Motor neuron (in vitro differentiated cells): Measurements from ENCODE around the gene AKR7A3. TPM values are rescaled to one million over a fixed set of nuclear protein-coding genes. Genes with fewer than 3 reads are reported as not detected.

Experiments
- ATAC-seq, 8 experiments: fragments of 200-7000 bp; cut with Tn5 transposase; replicated peaks in 6 of 8; 2 replicates each; pipeline ENCODE4 v1.8.0; 2021; ENCODE audit warnings: mild to moderate bottlenecking in 8 of 8, moderate library complexity in 8 of 8
- H3K27ac ChIP-seq, 2 donors: fragments of 250-450 bp; sonication (Bioruptor Pico); 2 replicates each; pipeline ENCODE4 v1.9.0; 2021; ENCODE audit warnings: antibody characterized with exemption in 2 of 2, mild to moderate bottlenecking in 2 of 2, moderate library complexity in 1 of 2
- H3K4me1 ChIP-seq, 2 donors: fragments of 250-450 bp; sonication (Bioruptor Pico); replicated peaks in 1 of 2; 2 replicates each; pipeline ENCODE4 v1.6.1; 2021; ENCODE audit warnings: antibody characterized with exemption in 2 of 2, mild to moderate bottlenecking in 2 of 2, moderate library complexity in 1 of 2
- H3K4me3 ChIP-seq, 5 donors: fragments of 250-450 bp; sonication (Bioruptor Pico); 2 replicates each; pipeline ENCODE4 v1.9.0; 2021; ENCODE audit warnings: antibody characterized with exemption in 5 of 5, mild to moderate bottlenecking in 5 of 5, moderate library complexity in 4 of 5
- whole genome bisulfite sequencing, 10 experiments: fragments of 450-650 bp; shearing (Covaris generic); methylation state at CpG; one replicate each; pipeline ENCODE4 v1.0.0; 2022; 5-methylcytosine and 5-hydroxymethylcytosine counted together
- in situ Hi-C, 9 experiments: fragments of 400-800 bp; cut with MboI; loops; one replicate each; pipeline ENCODE4 v1.15.0; 2021; ENCODE audit warnings: low sequenced_read_pairs in 9 of 9, low pct_unique_long_range_greater_than_20kb in 2 of 9; ENCODE audit not compliant: unreplicated experiment in 9 of 9
- total RNA-seq, 8 experiments: library from RNA; unstranded; fragments of 300-600 nt; gene quantifications; 2 replicates each; pipeline versions ENCODE4 v1.2.3 to v1.2.4, GENCODE V29; 2022

AKR7A3 gene
- total RNA-seq, 8 experiments from 2014 or later, result 0.43 to 1.2 (median 0.84) TPM

DNA sequence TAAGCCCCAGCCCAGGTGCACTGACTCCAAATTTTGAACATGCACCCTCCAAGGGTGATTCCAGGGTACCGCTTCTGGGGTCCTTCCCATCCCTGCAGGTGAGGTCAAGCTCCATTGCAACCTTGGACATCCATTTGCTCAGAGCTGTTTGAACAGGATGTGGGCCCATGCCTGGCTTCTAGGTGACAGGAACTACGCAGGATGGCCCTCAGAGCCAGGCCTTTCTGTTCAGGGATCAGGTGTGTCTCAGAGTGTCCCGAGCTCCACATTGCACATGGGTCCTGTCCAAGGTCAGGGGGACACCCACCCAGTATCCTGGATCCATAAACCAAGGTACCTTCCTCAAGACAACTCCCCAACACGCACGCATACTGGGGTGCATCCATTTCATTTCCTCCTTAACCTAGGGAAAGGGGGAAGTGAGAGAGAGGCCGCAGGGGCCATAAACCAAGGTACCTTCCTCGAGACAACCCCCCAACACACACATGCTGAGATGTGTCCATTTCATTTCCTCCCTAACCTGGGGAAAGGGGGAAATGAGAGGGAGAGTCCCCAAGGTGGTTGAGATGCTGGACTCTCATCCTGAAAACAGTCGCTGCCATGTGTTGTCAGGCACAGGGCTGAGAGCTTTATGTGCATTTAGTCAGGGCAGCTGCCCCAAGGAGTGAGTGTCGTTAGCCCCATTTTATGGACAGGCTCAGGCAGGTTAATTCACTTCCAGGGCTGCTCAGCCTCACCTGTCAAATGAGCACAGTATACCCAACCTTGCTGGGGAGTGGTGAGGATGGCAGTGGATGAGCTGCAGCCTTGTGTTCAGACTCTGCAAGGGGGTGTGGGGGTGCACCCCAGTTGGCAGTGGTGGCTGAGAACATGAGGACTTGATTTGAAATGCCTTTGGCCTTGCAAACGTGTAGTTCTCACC lies 25.7 kb upstream of the AKR7A3 start:
- no peak overlapping the region for H3K27ac ChIP-seq
- no peak for ATAC-seq
- H3K4me1 ChIP-seq, result peaks cover 13% of the 10 kb centered on the region in 2 donors
- H3K4me3 ChIP-seq, result no peak overlapping the region
- in situ Hi-C loops, result no loop called here
- WGBS, 10 experiments, result 67 to 100% (median 93%) methylated on average over 2 to 8 of the region's 10 CpGs; no CpG with 5 or more reads in 3 of the 10 experiments

DNA sequence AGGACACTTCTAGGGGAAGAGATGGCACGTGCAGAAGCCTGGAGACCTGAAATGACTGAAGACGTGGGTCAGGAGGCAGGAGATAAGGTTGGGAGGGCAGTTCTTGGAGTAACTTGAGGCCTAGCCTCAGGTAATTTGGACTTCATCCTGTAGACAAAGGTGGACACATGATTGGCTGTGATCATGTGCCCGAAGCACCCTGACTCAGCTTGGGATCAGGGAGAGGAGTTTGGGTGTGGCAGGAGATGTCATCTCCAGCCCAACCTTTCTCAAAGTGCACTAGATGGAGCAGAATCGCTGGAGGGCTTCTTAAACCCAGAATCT lies 25.0 kb upstream of the AKR7A3 start:
- Histone ChIP-seq H3K27ac (no peak overlapping the region), H3K4me1 (peaks cover 13% of the 10 kb centered on the region in 2 donors), H3K4me3 (no peak overlapping the region)
- WGBS, 10 experiments, result 50 to 100% (median 97%) methylated on average over 1 to 4 of the region's 4 CpGs; no CpG with 5 or more reads in 2 of the 10 experiments
- in situ Hi-C loops, result no loop called here
- ATAC-seq, result no peak

DNA sequence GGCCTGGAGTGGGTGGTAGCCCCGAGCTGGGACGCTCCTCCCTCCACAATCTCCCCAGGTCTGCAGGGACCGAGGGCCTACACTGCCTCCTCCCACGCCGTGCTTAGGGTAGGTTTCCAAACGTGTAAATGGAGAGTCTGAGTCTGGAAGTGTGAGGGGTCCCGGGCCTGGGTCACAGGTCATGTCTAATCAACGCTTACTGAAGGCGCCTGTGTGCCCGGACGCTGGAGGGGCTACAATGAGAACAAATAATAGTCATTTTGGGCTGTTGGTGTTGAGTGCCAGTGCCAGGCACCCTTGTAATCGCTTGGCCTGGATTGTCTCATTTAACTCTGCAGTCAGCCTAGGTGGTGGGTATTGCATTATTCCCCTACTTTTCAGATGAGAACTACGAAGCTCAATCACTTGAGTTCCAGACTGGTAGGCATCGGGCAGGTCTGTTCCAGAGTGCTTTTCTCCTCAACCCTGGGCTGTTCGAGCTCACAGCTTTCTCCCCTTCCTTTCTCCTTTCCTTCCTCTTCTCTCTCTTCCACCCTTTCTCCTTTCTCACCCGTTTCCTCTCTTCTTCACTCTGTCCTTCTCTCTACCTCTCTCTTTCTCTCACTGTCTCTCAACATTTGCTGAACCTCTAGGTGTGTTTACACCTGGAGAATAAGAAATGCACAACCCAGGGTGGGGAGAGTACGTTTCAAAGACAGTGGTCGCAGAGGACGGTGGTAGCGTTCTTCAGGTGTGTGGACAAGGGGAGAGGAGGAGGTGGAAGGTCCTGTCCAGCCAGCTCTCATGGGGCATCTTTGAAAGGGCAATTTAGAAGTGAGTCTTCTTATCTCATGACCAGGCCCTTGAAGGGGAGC lies 24.4 kb upstream of the AKR7A3 start:
- Histone ChIP-seq H3K4me3 (peak overlapping the region; percentile 64 to 98 (median 81)), H3K27ac (peak overlapping the region in 1 of 2 donors; percentile 51), H3K4me1 (peaks cover 13% of the 10 kb centered on the region in 2 donors)
- no peak for ATAC-seq
- in situ Hi-C loops, result no loop called here
- WGBS, 10 experiments, result 15 to 100% (median 58%) methylated on average over 1 to 14 of the region's 20 CpGs

DNA sequence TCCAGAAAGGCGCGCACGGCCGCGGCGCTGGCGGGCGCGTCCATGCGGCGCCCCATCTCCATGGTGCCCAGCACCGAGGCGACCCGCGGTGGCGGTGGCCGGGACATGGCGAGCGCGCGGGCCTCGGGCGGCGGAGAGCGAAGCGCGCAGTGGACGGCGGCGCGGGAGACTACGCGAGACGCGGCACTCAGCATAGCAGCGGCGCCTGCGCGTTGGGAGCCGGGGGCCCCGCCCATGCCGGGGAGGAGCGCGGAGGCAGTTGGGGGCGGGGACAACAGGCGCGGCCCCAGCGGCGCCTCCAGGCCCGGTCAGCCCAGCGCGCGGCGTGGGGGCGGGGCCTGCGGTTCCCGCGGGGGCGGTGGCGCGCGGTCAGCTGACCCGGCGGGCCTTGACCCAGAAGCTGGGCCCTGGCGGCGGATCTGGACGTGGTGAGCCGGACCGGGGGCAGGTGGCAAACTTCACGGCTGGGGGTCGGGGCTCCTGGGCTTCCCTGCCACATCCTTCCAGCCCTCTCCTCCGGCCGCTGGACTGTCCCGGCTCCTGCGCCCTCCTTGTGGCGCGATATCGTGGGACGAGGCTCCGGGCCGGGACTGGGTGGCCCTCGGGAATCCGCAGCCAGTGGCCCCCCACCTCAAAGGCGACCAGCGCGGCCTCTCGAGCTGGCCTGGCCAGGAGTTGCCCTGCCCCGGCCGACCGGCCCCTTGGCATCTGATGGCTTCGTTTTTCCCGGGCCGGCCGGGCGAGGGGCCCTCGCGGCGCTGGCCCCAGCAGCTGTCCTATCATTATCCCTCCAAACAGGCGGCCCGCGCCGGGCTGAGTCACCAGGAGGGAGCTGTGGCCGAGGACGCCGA lies 23.6 kb upstream of the AKR7A3 start, which contains the start of the genes AKR7A2 and SLC66A1:
AKR7A2 (minus strand) TSS at position 214 of the 851 bp plus-strand sequence; CDS start at position 194, 20 bp downstream.
SLC66A1 (plus strand) TSS at position 396 of the 851 bp plus-strand sequence. CDS start 5,352 bp downstream, outside the sequence.
- Histone ChIP-seq H3K4me3 (peak within 1 kb of the TSS; percentile 64 to 98 (median 81)), H3K27ac (peak within 1 kb of the TSS; percentile 67 to 69), H3K4me1 (peaks cover 13% of the 10 kb centered on the region in 2 donors)
- 0 to 2% (median 1%) methylated on average over 8 to 33 of the region's 105 CpGs; no CpG with 5 or more reads in 6 of the 10 experiments for WGBS, 10 experiments
- peak; percentile 73 to 87 (median 84) for ATAC-seq
- in situ Hi-C loops, result no loop called here

DNA sequence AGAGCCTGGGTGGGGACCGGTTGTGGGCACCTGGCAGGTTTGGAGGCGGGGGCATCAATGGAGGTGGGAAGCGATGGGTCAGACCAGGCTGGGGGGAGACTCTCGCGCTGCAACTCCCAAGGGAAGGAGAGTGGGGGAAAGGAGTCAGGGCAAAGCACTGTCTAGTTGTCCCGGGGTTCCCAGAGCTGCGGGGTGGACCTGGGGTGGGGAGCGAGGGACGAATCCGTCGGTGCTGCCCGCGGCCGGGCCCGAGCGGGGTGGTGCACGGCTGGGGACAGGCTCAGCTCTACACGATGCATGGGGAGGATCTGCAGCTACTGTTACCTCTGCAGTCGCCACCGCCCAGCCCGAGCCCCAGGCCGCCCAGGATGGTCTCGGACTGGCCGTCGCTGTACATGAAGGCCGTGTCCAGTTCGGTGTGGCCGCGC lies 22.9 kb upstream of the AKR7A3 start:
- in situ Hi-C loops, result no loop called here
- peak overlapping the region; percentile 64 to 98 (median 81) for H3K4me3 ChIP-seq
- 0% methylated on average over 2 to 10 of the region's 29 CpGs; no CpG with 5 or more reads in 8 of the 10 experiments for WGBS, 10 experiments
- peak overlapping the region; percentile 67 to 69 for H3K27ac ChIP-seq
- peak; percentile 40 to 70 (median 65) for ATAC-seq
- peaks cover 13% of the 10 kb centered on the region in 2 donors for H3K4me1 ChIP-seq

DNA sequence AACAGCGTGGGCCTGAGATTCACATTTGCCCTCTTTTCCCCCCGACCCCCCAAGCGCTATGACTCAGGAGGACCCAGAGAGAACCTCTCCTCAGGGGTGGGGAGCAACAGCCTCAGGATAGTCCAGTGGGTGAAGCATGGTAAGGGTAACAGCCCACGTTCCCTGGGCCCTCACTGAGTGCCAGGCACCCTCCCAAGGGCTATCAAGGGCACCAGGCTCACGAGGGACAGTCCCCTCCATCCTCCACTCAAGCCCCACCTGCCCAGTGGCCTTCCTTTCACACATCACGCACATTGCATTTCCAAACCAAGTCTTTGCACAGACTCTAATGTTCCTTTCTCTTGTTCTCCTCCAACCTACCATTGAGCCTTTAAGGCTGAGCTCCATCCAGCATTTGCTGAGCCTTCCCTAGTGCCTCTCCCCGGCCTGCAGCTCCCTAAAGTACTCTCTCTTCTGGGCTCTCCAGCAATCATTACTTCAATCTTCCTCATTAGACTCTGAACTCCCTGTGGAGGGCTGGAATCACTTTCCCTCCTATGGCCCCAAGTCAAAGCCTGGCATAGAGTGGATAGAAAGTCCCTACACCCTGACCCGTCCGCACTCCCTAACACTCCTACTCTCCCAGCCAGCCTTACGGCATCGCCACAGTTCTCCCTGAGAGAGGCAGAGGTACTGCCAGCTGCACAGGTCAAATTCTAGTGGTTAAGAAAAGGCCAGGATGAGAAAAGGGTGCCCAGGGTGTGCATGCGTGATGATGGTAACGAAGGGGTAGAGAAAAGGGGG lies 22.3 kb upstream of the AKR7A3 start:
- ATAC-seq, result peak; percentile 1 to 4 (median 2)
- 0 to 41% (median 20%) methylated on average over 2 to 11 of the region's 13 CpGs; no CpG with 5 or more reads in 4 of the 10 experiments for WGBS, 10 experiments
- Histone ChIP-seq H3K4me1 (peaks cover 13% of the 10 kb centered on the region in 2 donors), H3K27ac (peak overlapping the region in 1 of 2 donors; percentile 69), H3K4me3 (peak overlapping the region; percentile 64 to 98 (median 81))
- in situ Hi-C loops, result no loop called here

DNA sequence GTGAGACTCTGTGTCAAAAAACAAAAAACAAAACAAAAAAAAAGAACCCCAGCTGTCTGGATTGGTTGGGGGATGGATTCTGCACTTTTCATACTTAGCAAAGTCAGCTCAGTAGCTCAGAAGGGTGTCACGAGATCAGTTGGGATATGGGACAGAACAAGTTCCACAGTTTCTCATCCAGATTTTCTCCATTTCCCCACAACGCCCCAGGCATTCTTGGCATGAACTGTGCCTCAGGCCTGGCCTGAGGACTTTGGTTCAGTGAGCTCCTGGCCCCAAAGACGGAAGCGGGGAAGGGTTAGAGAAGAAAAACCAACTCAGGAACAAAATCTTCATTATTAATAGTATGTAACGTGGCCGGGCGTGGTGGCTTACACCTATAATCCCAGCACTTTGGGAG lies 21.5 kb upstream of the AKR7A3 start:
- WGBS, 10 experiments, result 62 to 93% (median 85%) methylated on average over 1 to 7 of the region's 7 CpGs; no CpG with 5 or more reads in 2 of the 10 experiments
- Histone ChIP-seq H3K4me3 (no peak overlapping the region), H3K27ac (no peak overlapping the region), H3K4me1 (peaks cover 13% of the 10 kb centered on the region in 2 donors)
- ATAC-seq, result no peak
- in situ Hi-C loops, result no loop called here

DNA sequence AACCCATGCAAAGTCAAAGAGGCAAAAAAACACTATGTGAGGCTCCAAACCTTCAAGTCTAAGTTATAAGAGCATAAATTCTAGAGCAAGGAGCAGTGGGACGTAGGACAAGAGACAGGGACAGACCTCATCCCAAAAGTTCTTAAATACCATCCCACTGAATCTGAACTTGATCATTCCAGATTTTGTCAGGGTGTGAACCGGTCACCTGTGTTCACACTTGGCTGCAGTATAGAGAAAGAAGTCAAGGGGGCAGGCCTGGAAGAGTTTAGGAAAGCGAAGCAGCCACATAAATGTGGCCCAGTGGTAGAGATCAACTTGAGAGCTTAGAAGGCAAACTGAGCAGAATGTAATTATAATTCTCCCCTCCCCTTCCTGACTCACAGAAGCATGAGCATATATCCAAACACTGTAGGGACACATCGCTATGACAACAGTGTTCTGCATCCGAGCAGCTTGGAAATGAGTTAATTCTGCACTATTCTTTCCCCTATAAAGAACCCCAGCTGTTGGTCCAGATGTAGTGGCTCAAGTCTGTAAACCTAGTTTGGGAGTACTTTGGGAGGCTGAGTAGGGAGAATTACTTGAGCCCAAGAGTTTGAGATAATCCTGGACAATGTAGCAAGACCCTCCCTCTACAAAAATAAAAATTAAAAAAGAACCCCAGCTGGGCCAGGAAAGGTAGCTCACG lies 20.7 kb upstream of the AKR7A3 start:
- peak in 2 of 8 experiments; percentile 2 to 7 for ATAC-seq
- WGBS, 10 experiments, result 57 to 93% (median 81%) methylated on average over 2 to 6 of the region's 6 CpGs; no CpG with 5 or more reads in 2 of the 10 experiments

DNA sequence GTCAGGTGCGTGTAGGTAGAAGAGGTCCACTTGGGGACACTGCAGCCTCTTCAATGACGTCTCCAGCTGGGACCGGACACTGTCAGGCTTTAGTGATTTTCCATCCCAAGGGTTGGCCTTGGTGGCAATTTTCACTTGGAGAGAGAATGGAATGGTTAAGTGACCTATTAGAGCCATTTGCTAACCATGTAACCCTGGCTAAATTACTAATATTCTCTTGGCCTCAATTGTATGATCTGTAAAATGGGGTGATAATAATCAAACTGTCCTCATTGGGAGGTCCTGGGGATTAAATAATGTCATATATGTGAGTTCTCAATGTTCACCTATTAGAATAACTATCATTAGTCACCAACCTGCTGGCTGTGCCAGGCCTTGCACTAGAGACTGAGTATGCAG lies 19.9 kb upstream of the AKR7A3 start:
- WGBS, 10 experiments, result 94 to 95% methylated on average over 3 of the region's 3 CpGs; no CpG with 5 or more reads in 8 of the 10 experiments
- Histone ChIP-seq H3K4me3 (no peak overlapping the region), H3K27ac (no peak overlapping the region), H3K4me1 (peaks cover 13% of the 10 kb centered on the region in 2 donors)
- ATAC-seq, result no peak
- in situ Hi-C loops, result loop anchor here in 1 of 9 experiments (10.0 kb wide), 1 partner anchor 54 kb away; the partner anchor contains the start of genes EMC1 and MRTO4

More for the DNA sequence above, 20.7 kb upstream of the AKR7A3 start:
- Histone ChIP-seq H3K4me1 (peaks cover 13% of the 10 kb centered on the region in 2 donors), H3K27ac (no peak overlapping the region), H3K4me3 (no peak overlapping the region)
- in situ Hi-C loops, result loop anchor here in 1 of 9 experiments (10.0 kb wide), 1 partner anchor 54 kb away; the partner anchor contains the start of genes EMC1 and MRTO4

DNA sequence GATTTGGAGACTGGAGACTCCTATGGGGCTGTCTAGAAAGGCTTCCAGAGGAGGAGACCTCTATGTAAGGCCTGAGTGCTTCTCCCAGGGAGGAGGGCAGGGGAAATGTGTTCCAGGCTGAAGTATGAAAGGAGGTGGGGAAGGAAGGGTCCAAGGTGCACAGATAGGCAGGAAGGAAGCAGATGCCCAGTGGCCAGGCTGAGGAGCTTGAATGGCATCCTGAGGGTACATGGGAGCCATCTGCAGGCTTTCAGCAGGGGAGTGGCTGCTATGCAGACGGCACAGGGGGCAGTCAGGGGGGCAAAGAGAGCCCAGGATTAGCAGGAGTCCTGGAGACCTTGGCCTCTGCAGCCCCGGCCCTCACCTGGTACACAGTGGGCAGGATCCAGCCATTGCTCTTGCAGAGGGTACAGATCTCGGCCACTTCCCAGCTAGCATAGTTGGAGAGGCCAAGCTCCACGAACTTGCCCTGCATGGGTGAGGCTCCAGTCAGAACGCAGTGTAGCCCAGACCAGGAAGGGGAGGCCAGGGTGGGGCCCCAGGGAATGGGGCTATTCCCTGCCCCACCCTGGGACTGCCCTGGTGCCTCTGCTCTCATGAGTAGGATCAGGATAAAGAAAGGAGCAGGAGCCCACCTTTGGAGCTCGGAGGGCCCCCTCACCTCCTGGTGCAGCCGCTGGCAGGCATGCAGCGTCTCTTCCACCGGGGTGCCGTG lies 19.4 kb upstream of the AKR7A3 start:
- no peak for ATAC-seq
- WGBS, 10 experiments, result 60 to 100% (median 95%) methylated on average over 1 to 8 of the region's 10 CpGs; no CpG with 5 or more reads in 6 of the 10 experiments
- no peak overlapping the region for H3K27ac ChIP-seq
- H3K4me1 ChIP-seq, result peaks cover 8% of the 10 kb centered on the region in 2 donors
- H3K4me3 ChIP-seq, result no peak overlapping the region
- in situ Hi-C loops, result loop anchor here in 1 of 9 experiments (10.0 kb wide), 1 partner anchor 53 kb away; the partner anchor contains the start of genes EMC1 and MRTO4
